DMS 273 (cell line): ENCODE measurements around the gene SNRNP35.
A peak's percentile ranks its signal among the peaks of the same experiment; 100 is the strongest.
"Not testable (repeated sequence)": the region's sequence is repeated elsewhere in the genome, so short reads cannot be mapped to it uniquely, and the experiment has no call there.

Experiments
- DNase-seq: peaks from one replicate; lab custom pipeline; 2025; ENCODE audit not compliant: unreplicated experiment; lab: John Stamatoyannopoulos, UW

The SNRNP35 gene

DNA sequence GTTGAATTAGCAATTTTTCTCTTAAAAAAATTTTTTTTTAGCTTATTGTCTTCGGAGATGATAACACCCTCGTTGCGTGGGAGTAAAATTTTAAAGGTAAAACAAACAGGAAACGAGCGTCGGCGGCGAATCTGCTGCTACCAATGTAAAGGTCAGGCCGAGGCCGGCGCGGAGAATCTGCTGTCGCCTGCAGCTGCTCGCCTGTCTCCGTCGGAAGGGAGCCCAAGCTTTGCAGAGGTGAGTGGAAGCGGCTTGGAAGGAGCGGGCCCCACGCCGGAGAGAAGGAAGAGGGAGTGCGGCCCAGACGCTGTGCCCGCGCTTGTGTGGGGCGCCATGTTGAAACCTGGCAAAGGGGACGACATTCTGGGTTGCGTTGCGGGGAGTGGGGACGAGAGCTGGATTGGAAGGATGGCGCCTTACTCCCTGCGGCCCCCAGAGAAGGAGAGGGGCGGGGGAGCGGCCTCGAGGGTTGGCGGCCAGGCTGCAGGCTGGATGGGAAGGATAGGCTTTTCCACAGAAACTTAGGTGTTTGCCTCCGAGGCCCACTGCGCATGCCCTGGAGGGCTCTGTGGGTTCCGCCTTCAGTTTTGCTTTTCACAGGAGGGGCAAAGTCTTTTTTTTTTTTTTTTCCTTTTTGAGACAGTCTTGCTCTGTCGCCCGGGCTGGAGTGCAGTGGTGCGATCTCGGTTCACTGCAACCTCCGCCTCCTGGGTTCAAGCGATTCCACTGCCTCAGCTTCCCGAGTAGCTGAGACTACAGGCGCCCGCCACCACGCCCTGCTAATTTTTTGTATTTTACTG, at the start of gene SNRNP35:
Gene SNRNP35, plus strand, starts transcription at position 160 of the 800 bp plus-strand sequence. CDS start 7,402 bp downstream, outside the sequence.
- DNase-seq, result peak; percentile 88

DNA sequence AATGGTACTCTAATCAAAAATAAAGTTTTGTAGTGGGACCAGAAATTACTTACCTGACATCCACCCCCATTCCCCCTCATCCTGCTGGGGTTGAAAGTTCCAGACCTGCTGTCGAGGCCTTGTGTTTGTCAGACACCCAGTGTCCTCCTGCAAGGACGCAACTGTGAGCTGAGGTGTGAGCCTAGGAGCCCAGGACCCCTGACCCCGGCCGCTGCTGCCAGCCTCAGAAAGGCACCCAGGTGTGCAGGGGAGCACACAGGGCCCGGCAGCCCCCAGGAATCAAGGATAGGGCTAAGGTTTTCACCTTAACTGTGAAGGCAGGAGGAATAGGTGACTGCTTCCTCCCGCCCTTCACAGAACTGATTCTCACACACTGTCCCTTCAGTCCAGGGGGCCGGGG, 49.3 kb upstream of the SNRNP35 start:
- not testable (repeated sequence) for DNase-seq

- not testable (repeated sequence) for DNase-seq
Measured at GRCh38 chr12:123409284-123410040, 48.5 kb upstream of the SNRNP35 start.

DNA sequence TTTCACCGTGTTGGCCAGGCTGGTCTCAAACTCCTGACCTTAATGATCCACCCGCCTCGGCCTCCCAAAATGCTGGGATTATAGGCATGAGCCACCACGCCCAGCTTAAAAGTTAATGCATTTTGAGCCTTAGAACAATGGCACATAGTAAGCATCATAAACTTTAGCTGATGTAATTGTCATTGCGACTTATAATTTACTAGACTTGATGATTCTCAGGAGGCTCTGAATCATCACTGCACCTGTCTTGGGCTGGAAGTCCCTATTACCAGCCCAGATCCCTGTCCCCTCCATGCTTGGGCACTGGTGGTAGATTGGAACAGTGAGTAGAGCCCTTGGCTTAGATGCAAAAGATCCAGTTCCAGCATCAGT, 47.9 kb upstream of the SNRNP35 start:
- DNase-seq, result no peak

DNA sequence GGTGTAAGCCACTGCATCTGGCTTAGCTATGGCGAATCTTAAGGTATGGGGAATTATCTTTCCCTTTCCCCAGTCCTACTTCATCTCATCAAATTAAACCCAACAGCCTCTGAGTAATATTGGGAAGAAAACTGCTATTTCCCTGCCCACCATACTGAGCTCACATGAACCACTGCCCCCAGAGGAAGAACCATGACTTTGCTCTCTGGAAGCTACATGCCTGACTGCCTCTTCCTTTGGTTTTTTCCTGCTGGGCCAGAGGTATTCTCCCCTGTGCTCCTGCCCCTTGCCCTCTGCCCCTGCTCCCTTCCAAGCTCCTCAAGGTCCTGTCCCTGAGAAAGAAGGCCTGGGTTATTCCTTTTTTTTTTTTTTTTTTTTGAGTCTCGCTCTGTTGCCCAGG, 36.6 kb upstream of the SNRNP35 start:
- DNase-seq, result no peak

GRCh38 chr12:123427036-123427769, 30.7 kb upstream of the SNRNP35 start:
- DNase-seq, result no peak

DNA sequence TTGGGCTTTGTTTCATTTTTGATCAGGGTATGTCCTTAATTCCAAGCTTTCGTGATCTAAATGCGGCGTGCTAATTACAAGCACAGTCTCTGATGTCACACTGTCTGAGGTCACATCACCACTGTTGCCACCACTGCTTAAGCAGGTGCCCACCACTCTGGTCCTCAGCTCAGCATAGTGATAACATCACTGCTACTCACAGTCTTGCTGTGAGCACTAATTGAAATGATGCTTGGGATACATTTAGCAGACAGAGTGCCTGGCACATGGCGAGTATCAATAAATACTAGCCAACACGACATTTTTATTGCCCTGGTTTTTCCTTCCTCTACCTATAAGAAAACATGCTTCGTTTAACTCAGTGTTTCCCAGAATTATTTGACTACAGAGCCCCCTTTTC, 29.3 kb upstream of the SNRNP35 start:
- no peak for DNase-seq

- DNase-seq, result not testable (repeated sequence)
Measured at GRCh38 chr12:123429101-123429500, 28.8 kb upstream of the SNRNP35 start.

GRCh38 chr12:123431951-123432817, 25.8 kb upstream of the SNRNP35 start:
- not testable (repeated sequence) for DNase-seq

DNA sequence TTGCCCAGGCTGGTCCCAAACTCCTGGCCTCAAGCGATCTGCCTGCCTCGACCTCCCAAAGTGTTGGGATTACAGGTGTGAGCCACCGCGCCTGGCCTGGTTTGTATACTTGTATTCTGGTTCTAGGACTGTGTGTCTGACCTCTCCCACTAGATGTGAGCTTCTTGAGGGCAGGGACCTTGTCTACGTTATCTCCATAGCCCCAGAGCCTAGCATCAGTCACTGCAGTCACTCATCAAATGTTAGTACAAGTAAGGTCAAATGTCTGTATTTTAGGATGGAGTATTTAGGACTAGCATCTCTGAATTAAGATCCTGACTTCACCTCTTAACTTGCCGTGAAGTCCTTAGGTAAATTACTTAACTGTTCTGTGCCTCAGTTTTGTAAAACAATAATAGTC, 24.3 kb upstream of the SNRNP35 start:
- DNase-seq, result no peak

- no peak for DNase-seq
Measured at GRCh38 chr12:123435636-123436016, 22.3 kb upstream of the SNRNP35 start.

GRCh38 chr12:123436017-123436964, 21.6 kb upstream of the SNRNP35 start, which contains the start of gene RILPL2:
Gene RILPL2 (minus strand): TSS chr12:123436684. CDS start chr12:123436420, 264 bp downstream.
- DNase-seq, result peak; percentile 86

DNA sequence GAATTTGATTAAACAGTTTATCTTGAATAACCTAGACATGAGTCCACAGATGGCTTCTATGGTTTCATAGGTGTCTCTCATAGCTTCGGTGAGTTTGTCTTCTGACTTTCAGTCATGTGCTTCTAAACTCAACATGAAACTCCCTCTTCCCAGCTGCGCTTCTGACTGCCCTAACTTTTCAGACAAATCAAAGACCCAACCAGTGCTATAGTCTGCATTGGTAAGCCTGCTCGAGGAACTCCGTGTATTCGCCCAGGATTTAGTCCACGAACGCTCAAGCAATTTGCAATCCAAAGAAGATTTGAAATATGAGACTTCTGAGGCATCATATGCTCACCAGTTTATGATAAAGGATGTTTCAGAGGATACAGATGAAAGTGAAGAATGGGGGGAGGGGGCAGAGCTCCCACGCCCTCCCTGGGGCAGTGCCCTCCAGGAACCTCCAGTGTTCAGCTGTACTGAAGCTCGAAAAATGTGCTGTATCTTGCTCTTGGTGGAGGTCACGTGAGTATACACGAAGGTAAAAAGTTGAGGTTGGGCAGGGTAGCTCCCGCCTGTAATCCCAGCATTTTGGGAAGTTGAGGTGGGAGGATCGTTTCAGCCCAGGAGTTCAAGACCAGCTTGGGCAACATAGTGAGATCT, 16.3 kb upstream of the SNRNP35 start:
- no peak for DNase-seq

DNA sequence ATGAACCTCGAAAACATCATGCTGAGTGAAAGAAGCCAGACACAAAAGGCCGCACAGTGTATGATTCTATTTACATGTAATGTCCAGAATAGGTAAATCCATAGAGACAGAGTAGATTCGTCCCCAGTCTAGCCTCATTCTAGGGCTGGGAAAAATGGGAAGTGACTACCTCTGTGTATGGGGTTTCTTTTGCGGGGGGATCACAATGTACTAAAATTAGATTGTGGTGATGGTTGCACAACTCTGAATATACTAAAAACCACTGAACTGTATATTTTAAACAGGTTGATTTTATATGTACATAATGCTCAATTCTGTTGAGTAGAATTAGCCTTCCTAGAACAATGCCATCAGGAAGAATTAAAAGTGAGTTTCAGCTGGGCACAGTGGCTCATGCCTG, 15.2 kb upstream of the SNRNP35 start:
- no peak for DNase-seq

GRCh38 chr12:123444092-123445026, 13.6 kb upstream of the SNRNP35 start:
- DNase-seq, result peak; percentile 21

DNA sequence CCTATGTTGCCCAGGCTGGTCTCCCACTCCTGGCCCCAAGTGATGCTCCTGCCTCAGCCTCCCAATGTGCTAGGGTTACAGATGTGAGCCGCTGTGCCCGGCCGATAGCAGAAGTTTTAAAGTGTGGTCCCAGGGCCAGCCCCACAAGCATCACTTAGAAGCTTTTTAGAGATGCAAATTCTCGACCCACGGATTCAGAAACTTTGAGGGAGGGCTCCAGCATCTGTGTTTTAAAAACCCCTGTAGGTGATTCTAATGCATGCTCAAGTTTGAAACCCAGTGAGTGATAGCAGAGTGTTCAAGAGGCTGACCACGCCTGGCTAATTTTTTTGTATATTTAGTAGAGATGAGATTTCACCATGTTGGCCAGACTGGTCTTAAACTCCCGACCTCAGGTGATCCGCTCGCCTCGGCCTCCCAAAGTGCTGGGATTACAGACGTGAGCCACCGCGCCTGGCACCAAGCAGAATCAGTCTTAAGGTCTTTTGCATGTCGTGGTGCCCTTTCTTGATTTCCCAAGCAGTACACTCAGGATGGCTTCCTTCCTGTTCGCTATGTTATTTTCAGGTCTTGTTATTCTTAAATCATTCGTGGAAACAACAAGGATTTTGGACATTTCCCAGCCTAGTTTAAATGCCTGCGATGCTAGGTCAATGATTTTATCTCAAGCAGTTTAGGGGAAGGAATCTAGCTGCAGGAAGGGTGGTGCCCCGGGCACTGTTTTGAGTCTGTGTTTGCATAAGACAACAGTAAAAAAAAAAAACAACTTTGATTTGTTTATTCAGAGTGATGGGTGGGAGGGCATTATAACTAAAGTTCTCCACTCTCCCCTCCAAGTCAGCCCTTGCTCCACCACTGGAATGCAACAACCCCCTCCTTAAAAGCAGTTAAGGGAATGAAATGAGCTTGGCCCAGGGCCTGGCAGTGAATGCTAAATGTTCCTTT, 12.3 kb upstream of the SNRNP35 start:
- DNase-seq, result no peak

DNA sequence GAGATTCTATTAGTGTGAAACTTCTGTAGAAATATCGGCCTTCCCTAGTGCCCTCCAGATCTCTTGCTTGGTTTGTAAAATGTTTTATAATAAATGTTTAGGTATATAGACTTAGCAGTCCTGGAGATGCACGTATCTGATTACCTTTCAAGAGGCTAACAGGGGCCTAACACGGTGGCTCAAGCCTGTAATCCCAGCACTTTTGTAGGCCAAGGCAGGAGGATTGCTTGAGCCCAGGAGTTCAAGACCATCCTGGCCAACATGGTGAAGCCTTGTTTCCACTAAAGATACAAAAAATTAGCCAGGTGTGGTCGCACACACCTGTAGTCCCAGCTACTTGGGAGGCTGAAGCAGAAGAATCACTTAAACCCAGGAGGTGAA, 11.6 kb upstream of the SNRNP35 start:
- no peak for DNase-seq
